ENCODE measurements around the gene NBPF26. TPM values are rescaled to one million over a fixed set of nuclear protein-coding genes. Genes with fewer than 3 reads are reported as not detected.
"Not testable (repeated sequence)": the region's sequence is repeated elsewhere in the genome, so short reads cannot be mapped to it uniquely, and the experiment has no call there.

NBPF26 gene
- total and polyA plus RNA-seq, 2 of the 8 experiments (the other 6 are each of a cell fraction or from before 2014, with no cell fraction given): 3.4 to 4.7 TPM

GRCh38 chr1:120723358-120723714 lies 409 bp upstream of the NBPF26 start:
- H3K4me2 ChIP-seq (ENCODE audit: insufficient read depth in 1 of 2, low read depth in 2 of 2, low read length in 2 of 2); H4K20me1 ChIP-seq (replicated peaks in 1 of 2; ENCODE audit: control insufficient read depth in 1 of 2, insufficient read depth in 2 of 2, low read length in 2 of 2); FAIRE-seq; H3K9me3 ChIP-seq (ENCODE audit: insufficient read depth in 2 of 2, low read depth in 1 of 2, low read length in 1 of 2); H4K5ac ChIP-seq (ENCODE audit: insufficient read length, low read depth, low read length); CTCF ChIA-PET (ENCODE audit: partially characterized antibody); H4K91ac ChIP-seq (replicated peaks; ENCODE audit: insufficient read length, low read length); H3K14ac ChIP-seq (ENCODE audit: insufficient read length); H2BK120ac ChIP-seq (replicated peaks; ENCODE audit: low read depth, low read length); H3K9ac ChIP-seq (replicated peaks in 1 of 4; ENCODE audit: extremely low read depth in 1 of 4, low read depth in 3 of 4, low read length in 3 of 4); H2AFZ ChIP-seq (ENCODE audit: low read length); H3K23me2 ChIP-seq (ENCODE audit: low read depth, low read length); H3K4me1 ChIP-seq (replicated peaks in 1 of 4; ENCODE audit: control insufficient read depth in 3 of 4, insufficient read depth in 4 of 4, low read length in 3 of 4); DNase-seq (ENCODE audit: low read depth in 1 of 2, low spot score in 2 of 2); H2BK15ac ChIP-seq (ENCODE audit: low read length); H3K56ac ChIP-seq (replicated peaks; ENCODE audit: insufficient read length, low read depth, low read length); H3K36me3 ChIP-seq (ENCODE audit: control insufficient read depth in 2 of 4, insufficient read depth in 4 of 4, low read length in 3 of 4); H3K4ac ChIP-seq (replicated peaks; ENCODE audit: insufficient read length, low read depth, low read length); H3K18ac ChIP-seq (ENCODE audit: extremely low read depth, low read length); H4K8ac ChIP-seq (ENCODE audit: extremely low read depth, insufficient read depth, low read length); H3K27me3 ChIP-seq (replicated peaks in 1 of 4; ENCODE audit: control insufficient read depth in 3 of 4, extremely low read depth in 1 of 4, insufficient read depth in 3 of 4, low read length in 3 of 4); H2AK5ac ChIP-seq (ENCODE audit: low read depth, low read length); H2BK20ac ChIP-seq (ENCODE audit: low read length); H2BK5ac ChIP-seq (ENCODE audit: low read depth, low read length); POLR2A ChIA-PET (ENCODE audit: partially characterized antibody); H3K79me1 ChIP-seq (ENCODE audit: low read depth, low read length); H3K23ac ChIP-seq (ENCODE audit: insufficient read length); H3K79me2 ChIP-seq (ENCODE audit: control insufficient read depth in 1 of 2, insufficient read depth in 2 of 2, low read length in 2 of 2); H2BK12ac ChIP-seq (ENCODE audit: low read depth, low read length); H3K27ac ChIP-seq (ENCODE audit: low read depth, low read length): not testable (repeated sequence)
- 0% methylated on average over 2 of the region's 12 CpGs; no CpG with 5 or more reads in 1 of the 2 experiments for WGBS, 2 experiments (ENCODE audit: extremely low coverage in 1 of 2, insufficient coverage in 1 of 2, insufficient read length in 1 of 2, insufficient replicate concordance in 2 of 2, low coverage in 1 of 2, low lambda C conversion rate in 2 of 2, missing lambda C conversion rate in 1 of 2)
- peak overlapping the region in 1 of 4 experiments; percentile 7; a peak in 1 of 8 replicates for H3K4me3 ChIP-seq (ENCODE audit: extremely low read depth in 1 of 4, insufficient read depth in 2 of 4, low read depth in 3 of 4, low read length in 4 of 4)

DNA sequence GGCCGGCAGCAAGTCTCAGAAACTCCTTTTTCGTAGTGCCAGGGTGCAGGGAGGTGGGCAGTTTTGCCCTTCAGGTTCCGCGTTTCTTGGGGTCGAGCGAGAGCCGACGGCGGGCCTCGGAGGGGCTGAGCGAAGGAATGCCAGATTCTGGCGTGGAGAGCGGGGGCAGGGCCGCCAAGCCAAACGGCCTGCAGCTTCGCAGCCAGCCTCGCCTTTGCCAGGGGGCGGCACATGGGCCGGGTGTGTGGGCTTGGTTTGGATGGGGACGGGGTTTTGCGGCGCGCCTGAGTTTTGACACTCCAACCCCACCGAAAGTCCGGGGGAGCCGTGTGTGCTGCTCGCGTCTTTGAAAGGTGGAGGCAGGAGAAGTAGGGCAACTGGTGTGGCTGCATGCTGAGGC lies 762 bp downstream of the NBPF26 start:
- H2BK15ac ChIP-seq (ENCODE audit: low read length); H3K23me2 ChIP-seq (ENCODE audit: low read depth, low read length); H4K20me1 ChIP-seq (replicated peaks in 1 of 2; ENCODE audit: control insufficient read depth in 1 of 2, insufficient read depth in 2 of 2, low read length in 2 of 2); H4K5ac ChIP-seq (ENCODE audit: insufficient read length, low read depth, low read length); H3K18ac ChIP-seq (ENCODE audit: extremely low read depth, low read length); H2BK120ac ChIP-seq (replicated peaks; ENCODE audit: low read depth, low read length); H3K27me3 ChIP-seq (replicated peaks in 1 of 4; ENCODE audit: control insufficient read depth in 3 of 4, extremely low read depth in 1 of 4, insufficient read depth in 3 of 4, low read length in 3 of 4); H3K4me1 ChIP-seq (replicated peaks in 1 of 4; ENCODE audit: control insufficient read depth in 3 of 4, insufficient read depth in 4 of 4, low read length in 3 of 4); DNase-seq (ENCODE audit: low read depth in 1 of 2, low spot score in 2 of 2); H3K9me3 ChIP-seq (ENCODE audit: insufficient read depth in 2 of 2, low read depth in 1 of 2, low read length in 1 of 2); H2AFZ ChIP-seq (ENCODE audit: low read length); H3K79me2 ChIP-seq (ENCODE audit: control insufficient read depth in 1 of 2, insufficient read depth in 2 of 2, low read length in 2 of 2); H3K36me3 ChIP-seq (ENCODE audit: control insufficient read depth in 2 of 4, insufficient read depth in 4 of 4, low read length in 3 of 4); H2BK5ac ChIP-seq (ENCODE audit: low read depth, low read length); H3K4ac ChIP-seq (replicated peaks; ENCODE audit: insufficient read length, low read depth, low read length); CTCF ChIA-PET (ENCODE audit: partially characterized antibody); H2AK5ac ChIP-seq (ENCODE audit: low read depth, low read length); POLR2A ChIA-PET (ENCODE audit: partially characterized antibody); H3K79me1 ChIP-seq (ENCODE audit: low read depth, low read length); H3K14ac ChIP-seq (ENCODE audit: insufficient read length); H3K56ac ChIP-seq (replicated peaks; ENCODE audit: insufficient read length, low read depth, low read length); H2BK20ac ChIP-seq (ENCODE audit: low read length); H3K9ac ChIP-seq (replicated peaks in 1 of 4; ENCODE audit: extremely low read depth in 1 of 4, low read depth in 3 of 4, low read length in 3 of 4); H2BK12ac ChIP-seq (ENCODE audit: low read depth, low read length); H3K23ac ChIP-seq (ENCODE audit: insufficient read length); H3K4me2 ChIP-seq (ENCODE audit: insufficient read depth in 1 of 2, low read depth in 2 of 2, low read length in 2 of 2); H4K91ac ChIP-seq (replicated peaks; ENCODE audit: insufficient read length, low read length); FAIRE-seq; H3K27ac ChIP-seq (ENCODE audit: low read depth, low read length); H4K8ac ChIP-seq (ENCODE audit: extremely low read depth, insufficient read depth, low read length): not testable (repeated sequence)
- WGBS, 2 experiments (ENCODE audit: extremely low coverage in 1 of 2, insufficient coverage in 1 of 2, insufficient read length in 1 of 2, insufficient replicate concordance in 2 of 2, low coverage in 1 of 2, low lambda C conversion rate in 2 of 2, missing lambda C conversion rate in 1 of 2): 0% methylated on average over 1 of the region's 28 CpGs; no CpG with 5 or more reads in 1 of the 2 experiments
- H3K4me3 ChIP-seq (ENCODE audit: extremely low read depth in 1 of 4, insufficient read depth in 2 of 4, low read depth in 3 of 4, low read length in 4 of 4): peak overlapping the region in 3 of 4 experiments; percentile 37 to 60 (median 45); a peak in 4 of 8 replicates
